ENCODE measurements around the gene GBX2.
A peak's percentile ranks its signal among the peaks of the same experiment; 100 is the strongest.

GBX2 gene

GRCh38 chr2:236180076-236180816 is 12.1 kb upstream of the GBX2 start:
- no peak for DNase-seq

GRCh38 chr2:236179236-236180075 is 11.3 kb upstream of the GBX2 start:
- peak; percentile 46 for DNase-seq

- peak; percentile 46 for DNase-seq
Observed at GRCh38 chr2:236178890-236179235, 10.7 kb upstream of the GBX2 start.

GRCh38 chr2:236177967-236178889 is 10.0 kb upstream of the GBX2 start:
- DNase-seq, result peak; percentile 68

GRCh38 chr2:236177604-236177966 is 9.4 kb upstream of the GBX2 start:
- peak; percentile 5 for DNase-seq

- DNase-seq, result no peak
Observed at GRCh38 chr2:236176951-236177350, 8.8 kb upstream of the GBX2 start.

- DNase-seq, result peak; percentile 29
Observed at GRCh38 chr2:236176417-236176816, 8.2 kb upstream of the GBX2 start.

GRCh38 chr2:236175548-236176150 is 7.5 kb upstream of the GBX2 start:
- no peak for DNase-seq

GRCh38 chr2:236173729-236174607 is 5.8 kb upstream of the GBX2 start:
- DNase-seq, result no peak

- DNase-seq, result no peak
Observed at GRCh38 chr2:236173036-236173728, 5.0 kb upstream of the GBX2 start.

- DNase-seq, result no peak
Observed at GRCh38 chr2:236172255-236173035, 4.3 kb upstream of the GBX2 start.

GRCh38 chr2:236171680-236172254 is 3.6 kb upstream of the GBX2 start:
- DNase-seq, result no peak

- DNase-seq, result no peak
Observed at GRCh38 chr2:236171181-236171679, 3.0 kb upstream of the GBX2 start.

GRCh38 chr2:236170590-236171165 is 2.5 kb upstream of the GBX2 start:
- no peak for DNase-seq

GRCh38 chr2:236169741-236170589 is 1.8 kb upstream of the GBX2 start:
- DNase-seq, result no peak

GRCh38 chr2:236169151-236169721 is 1.1 kb upstream of the GBX2 start:
- DNase-seq, result no peak

GRCh38 chr2:236167297-236168109 is 683 bp downstream of the GBX2 start:
- DNase-seq, result peak; percentile 51
